Esophagus squamous epithelium (tissue), 4 donors: ENCODE results near the gene RTF2.

Source experiments
- POLR2A ChIP-seq, 4 donors: fragments of 450-650 bp; IDR thresholded peaks; one replicate each; pipeline ENCODE4 v1.6.1; 2017; ENCODE audit warnings: antibody characterized with exemption in 4 of 4, mild to moderate bottlenecking in 4 of 4, moderate library complexity in 3 of 4
- TF ChIP-seq, protein P1 (sequence below), 6 experiments: fragments of 450-650 bp in 4 of 6; fragments of 200-600 bp in 2 of 6; sonication (generic) in 2 of 6; IDR thresholded peaks; one replicate each; pipeline ENCODE4 v1.5.1; 2016 to 2019; ENCODE audit warnings: antibody characterized with exemption in 6 of 6, mild to moderate bottlenecking in 4 of 6, moderate library complexity in 4 of 6

- TF ChIP-seq, protein P1, sequence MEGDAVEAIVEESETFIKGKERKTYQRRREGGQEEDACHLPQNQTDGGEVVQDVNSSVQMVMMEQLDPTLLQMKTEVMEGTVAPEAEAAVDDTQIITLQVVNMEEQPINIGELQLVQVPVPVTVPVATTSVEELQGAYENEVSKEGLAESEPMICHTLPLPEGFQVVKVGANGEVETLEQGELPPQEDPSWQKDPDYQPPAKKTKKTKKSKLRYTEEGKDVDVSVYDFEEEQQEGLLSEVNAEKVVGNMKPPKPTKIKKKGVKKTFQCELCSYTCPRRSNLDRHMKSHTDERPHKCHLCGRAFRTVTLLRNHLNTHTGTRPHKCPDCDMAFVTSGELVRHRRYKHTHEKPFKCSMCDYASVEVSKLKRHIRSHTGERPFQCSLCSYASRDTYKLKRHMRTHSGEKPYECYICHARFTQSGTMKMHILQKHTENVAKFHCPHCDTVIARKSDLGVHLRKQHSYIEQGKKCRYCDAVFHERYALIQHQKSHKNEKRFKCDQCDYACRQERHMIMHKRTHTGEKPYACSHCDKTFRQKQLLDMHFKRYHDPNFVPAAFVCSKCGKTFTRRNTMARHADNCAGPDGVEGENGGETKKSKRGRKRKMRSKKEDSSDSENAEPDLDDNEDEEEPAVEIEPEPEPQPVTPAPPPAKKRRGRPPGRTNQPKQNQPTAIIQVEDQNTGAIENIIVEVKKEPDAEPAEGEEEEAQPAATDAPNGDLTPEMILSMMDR (IDR thresholded peaks at IDR 0.05), result no peak
- no peak for TF ChIP-seq POLR2A (IDR thresholded peaks at IDR 0.05)
Observed at GRCh38 chr20:56517641-56518040, 49.2 kb downstream of the RTF2 start.
